ENCODE measurements around the gene PTPRT. TPM values are rescaled to one million over a fixed set of nuclear protein-coding genes. Genes with fewer than 3 reads are reported as not detected.

Gene PTPRT
- total RNA-seq, 1 donor from 2014 or later = 23.5 TPM

DNA sequence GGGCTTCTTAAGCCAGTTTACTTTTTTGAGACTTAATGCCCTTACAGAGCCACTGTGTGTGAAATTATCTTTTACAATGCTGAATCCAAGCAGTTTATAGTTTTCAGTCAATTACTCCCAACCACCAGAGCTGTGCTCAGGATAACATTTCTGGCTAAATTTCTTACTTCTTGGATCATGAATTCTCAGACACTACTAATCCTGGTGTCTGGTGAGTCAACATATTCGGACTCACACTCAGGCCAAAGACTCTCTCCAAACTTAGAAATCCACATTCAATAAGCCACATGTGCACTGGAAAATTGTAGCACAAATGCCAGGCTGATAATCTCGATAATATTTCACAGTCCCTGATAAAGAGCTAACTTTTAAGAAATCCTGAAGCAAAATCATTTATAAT, 49.0 kb downstream of the PTPRT start:
- Histone ChIP-seq H3K27me3 (no peaks in the 10 kb centered on the region), H3K27ac (no peak overlapping the region), H3K9me3 (no peaks in the 10 kb centered on the region), H3K4me1 (no peaks in the 10 kb centered on the region), H3K4me3 (no peak overlapping the region), H3K36me3 (no peaks in the 10 kb centered on the region)
- TF ChIP-seq, protein P1, sequence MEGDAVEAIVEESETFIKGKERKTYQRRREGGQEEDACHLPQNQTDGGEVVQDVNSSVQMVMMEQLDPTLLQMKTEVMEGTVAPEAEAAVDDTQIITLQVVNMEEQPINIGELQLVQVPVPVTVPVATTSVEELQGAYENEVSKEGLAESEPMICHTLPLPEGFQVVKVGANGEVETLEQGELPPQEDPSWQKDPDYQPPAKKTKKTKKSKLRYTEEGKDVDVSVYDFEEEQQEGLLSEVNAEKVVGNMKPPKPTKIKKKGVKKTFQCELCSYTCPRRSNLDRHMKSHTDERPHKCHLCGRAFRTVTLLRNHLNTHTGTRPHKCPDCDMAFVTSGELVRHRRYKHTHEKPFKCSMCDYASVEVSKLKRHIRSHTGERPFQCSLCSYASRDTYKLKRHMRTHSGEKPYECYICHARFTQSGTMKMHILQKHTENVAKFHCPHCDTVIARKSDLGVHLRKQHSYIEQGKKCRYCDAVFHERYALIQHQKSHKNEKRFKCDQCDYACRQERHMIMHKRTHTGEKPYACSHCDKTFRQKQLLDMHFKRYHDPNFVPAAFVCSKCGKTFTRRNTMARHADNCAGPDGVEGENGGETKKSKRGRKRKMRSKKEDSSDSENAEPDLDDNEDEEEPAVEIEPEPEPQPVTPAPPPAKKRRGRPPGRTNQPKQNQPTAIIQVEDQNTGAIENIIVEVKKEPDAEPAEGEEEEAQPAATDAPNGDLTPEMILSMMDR (IDR thresholded peaks at IDR 0.05) = no peak
- no peak for DNase-seq (ENCODE audit: low spot score in 2 of 2)
- intact Hi-C loops (cut with DNase I) = no loop called here

DNA sequence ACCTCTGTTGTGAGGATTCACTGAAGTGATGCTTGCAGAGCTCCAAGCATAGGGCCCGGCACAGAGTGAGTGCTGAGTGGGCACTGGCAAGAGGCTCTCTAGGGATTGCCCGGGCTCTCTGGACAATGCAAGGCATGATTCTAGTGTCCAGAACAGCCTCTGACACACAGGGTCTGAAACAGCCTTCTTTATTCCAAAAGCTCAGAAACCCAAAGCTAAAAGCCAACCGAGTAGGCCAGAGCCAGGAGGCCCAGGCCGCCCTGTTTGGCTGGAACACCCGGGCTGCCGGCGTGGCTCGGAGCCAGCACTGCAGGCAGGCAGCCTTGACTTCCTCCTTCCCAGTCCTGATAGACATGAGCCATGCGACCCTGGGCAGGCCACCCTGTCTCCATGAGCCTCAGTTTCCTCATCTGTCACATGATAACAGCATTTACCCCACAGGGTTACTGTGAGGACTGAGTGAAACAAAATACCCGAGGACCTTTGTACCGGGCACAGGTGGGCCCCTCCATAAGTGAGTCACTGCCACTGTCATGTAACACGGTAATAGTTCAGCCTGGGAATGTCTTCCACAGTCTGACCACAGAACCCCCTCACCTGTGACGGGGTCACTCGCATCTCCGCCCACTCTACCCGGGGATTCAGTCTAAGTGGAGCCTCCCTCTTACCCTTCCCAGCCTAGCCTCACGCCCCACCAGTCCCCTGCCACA, 51.5 kb downstream of the PTPRT start:
- DNase-seq (ENCODE audit: low spot score in 2 of 2) = no peak
- intact Hi-C loops (cut with DNase I) = no loop called here
- H3K9me3 ChIP-seq = no peaks in the 10 kb centered on the region
- H3K4me3 ChIP-seq = no peak overlapping the region
- no peak overlapping the region for H3K27ac ChIP-seq
- no peaks in the 10 kb centered on the region for H3K27me3 ChIP-seq
- no peaks in the 10 kb centered on the region for H3K4me1 ChIP-seq
- H3K36me3 ChIP-seq = no peaks in the 10 kb centered on the region
- TF ChIP-seq, protein P1 (IDR thresholded peaks at IDR 0.05) = no peak

DNA sequence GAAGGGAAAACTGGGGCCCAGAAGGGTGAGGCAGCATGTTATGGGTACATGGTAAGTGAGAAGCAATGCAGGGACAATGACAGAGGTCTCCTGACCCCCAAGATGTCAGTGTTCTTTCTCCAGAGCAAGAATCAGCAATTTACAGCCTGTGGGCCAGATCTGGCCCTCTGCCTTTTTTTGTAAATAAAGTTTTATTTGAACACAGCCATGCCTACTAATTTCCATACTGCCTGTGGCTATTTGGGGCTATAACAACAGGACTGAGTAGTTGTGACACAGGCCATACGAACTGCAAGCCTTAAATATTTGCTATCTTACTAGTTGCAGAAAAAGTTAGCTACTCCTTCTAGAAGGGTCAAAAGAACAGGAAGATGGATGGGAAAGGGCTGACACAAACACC, 52.5 kb downstream of the PTPRT start:
- intact Hi-C loops (cut with DNase I) = no loop called here
- TF ChIP-seq, protein P1 (IDR thresholded peaks at IDR 0.05) = no peak
- no peak overlapping the region for H3K4me3 ChIP-seq

DNA sequence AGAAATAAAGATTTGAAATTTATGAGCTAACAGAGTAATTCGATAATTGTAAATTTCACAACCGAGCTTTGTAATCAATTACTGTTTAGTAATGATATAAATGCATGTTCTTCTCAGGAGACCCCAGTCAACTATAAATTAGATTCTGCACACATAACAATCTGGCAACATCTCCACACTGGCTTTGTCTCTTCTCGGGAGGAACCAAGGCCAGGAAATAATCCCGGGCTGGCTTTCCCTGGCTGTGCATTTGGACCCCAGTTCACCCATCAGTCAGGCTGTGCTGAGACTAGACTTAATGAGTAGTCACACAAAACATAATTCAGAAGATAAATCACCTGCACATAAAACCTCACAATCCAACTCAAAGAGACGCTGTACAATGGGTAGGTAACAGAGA, 65.5 kb downstream of the PTPRT start:
- DNase-seq (ENCODE audit: low spot score in 2 of 2) = no peak
- Histone ChIP-seq H3K27ac (no peak overlapping the region), H3K4me3 (no peak overlapping the region), H3K36me3 (no peaks in the 10 kb centered on the region), H3K9me3 (no peaks in the 10 kb centered on the region), H3K4me1 (no peaks in the 10 kb centered on the region), H3K27me3 (no peaks in the 10 kb centered on the region)
- intact Hi-C loops (cut with DNase I) = no loop called here
- TF ChIP-seq, protein P1 (IDR thresholded peaks at IDR 0.05) = no peak

More for the DNA sequence above, 52.5 kb downstream of the PTPRT start:
- no peaks in the 10 kb centered on the region for H3K36me3 ChIP-seq
- no peaks in the 10 kb centered on the region for H3K4me1 ChIP-seq
- no peak for DNase-seq (ENCODE audit: low spot score in 2 of 2)
- no peak overlapping the region for H3K27ac ChIP-seq
- H3K27me3 ChIP-seq = no peaks in the 10 kb centered on the region
- H3K9me3 ChIP-seq = no peaks in the 10 kb centered on the region

DNA sequence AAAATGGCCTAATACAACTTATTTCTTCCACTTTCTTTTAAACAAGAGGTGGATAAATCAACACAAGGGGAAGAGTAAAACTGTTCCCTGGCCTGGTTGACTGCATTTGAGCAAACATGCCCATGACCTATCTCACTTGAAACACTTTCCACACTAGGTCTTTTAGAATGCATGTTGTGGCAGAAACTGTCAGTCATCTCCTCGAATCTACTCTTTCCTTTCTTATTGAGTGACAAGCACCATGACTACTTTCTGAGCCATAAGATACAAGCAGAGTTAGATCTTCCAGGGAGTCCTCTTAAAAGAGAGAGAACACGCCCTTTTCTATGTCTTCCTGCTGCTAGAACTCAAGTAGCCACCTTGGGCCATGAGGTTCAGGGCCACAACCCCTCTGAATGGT, 66.5 kb downstream of the PTPRT start:
- H3K9me3 ChIP-seq = no peaks in the 10 kb centered on the region
- no peaks in the 10 kb centered on the region for H3K36me3 ChIP-seq
- H3K4me3 ChIP-seq = no peak overlapping the region
- no peak overlapping the region for H3K27ac ChIP-seq
- TF ChIP-seq, protein P1 (IDR thresholded peaks at IDR 0.05) = no peak
- intact Hi-C loops (cut with DNase I) = no loop called here
- H3K4me1 ChIP-seq = no peaks in the 10 kb centered on the region
- no peak for DNase-seq (ENCODE audit: low spot score in 2 of 2)
- H3K27me3 ChIP-seq = no peaks in the 10 kb centered on the region

DNA sequence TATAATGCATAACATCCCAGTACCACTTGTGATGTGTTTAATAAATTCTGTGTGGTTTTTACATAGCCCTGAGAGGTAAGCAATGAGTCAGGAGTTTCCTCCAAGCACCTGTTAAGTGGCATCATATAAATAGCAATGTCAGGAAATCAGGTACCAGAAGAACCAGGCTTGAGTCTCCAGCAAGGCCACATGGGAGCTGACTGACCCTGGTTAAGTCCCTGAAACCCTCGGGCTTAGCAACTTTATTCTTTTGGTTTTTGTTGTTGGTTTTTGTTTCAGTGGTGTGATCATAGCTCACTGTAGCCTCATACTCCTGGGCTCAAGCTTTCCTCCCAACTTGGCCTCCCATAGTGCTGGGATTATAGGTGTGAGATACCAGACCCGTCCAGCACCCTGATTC, 70.0 kb downstream of the PTPRT start:
- Histone ChIP-seq H3K27me3 (no peaks in the 10 kb centered on the region), H3K9me3 (no peaks in the 10 kb centered on the region), H3K4me3 (no peak overlapping the region), H3K36me3 (no peaks in the 10 kb centered on the region), H3K4me1 (no peaks in the 10 kb centered on the region), H3K27ac (no peak overlapping the region)
- TF ChIP-seq, protein P1 (IDR thresholded peaks at IDR 0.05) = no peak
- intact Hi-C loops (cut with DNase I) = no loop called here
- DNase-seq (ENCODE audit: low spot score in 2 of 2) = no peak
